HepG2 (cell line): Measurements from ENCODE around the gene SSC5D. TPM values are rescaled to one million over a fixed set of nuclear protein-coding genes. Genes with fewer than 3 reads are reported as not detected.

ENCODE experiments used
- ATAC-seq: fragments of 200-7000 bp; cut with Tn5 transposase; 3 replicates; pipeline ENCODE4 v1.9.1; 2020; ENCODE audit warnings: mild to moderate bottlenecking, moderate library complexity
- BruUV-seq: library from RNA; stranded (reverse); fragments of 400-500 nt; replicated peaks from 2 replicates; lab custom pipeline; 2021; lab: Mats Ljungman, UMichigan
- CTCF ChIA-PET: fragments of 300-600 bp; formaldehyde crosslinking; extraction: SDS; loops from one replicate; lab custom pipeline; 2021; ENCODE audit warnings: low total read pairs, inconsistent platforms, low intra/inter-chr PET ratio; lab: Yijun Ruan, JAX
- POLR2A ChIA-PET: fragments of 350-600 bp; sonication (Branson Sonifier 250); formaldehyde crosslinking; loops from one replicate; lab custom pipeline; 2020; ENCODE audit warnings: antibody characterized with exemption, inconsistent platforms; lab: Yijun Ruan, JAX
- DNase-seq: peaks from one replicate; pipeline ENCODE4 v3.0.0-alpha.2; 2015; ENCODE audit warnings: low spot score
- FAIRE-seq: peaks from 3 replicates; lab custom pipeline; 2011; peaks lifted over from hg19 to GRCh38; lab: Jason Lieb, UNC
- H2AFZ ChIP-seq: one replicate; pipeline ENCODE4 v1.6.1; 2011; ENCODE audit warnings: low read length, inconsistent platforms
- H3K27ac ChIP-seq: fragments of 300-600 bp; 3 replicates; pipeline ENCODE4 v1.8.0; 2011; ENCODE audit warnings: mixed run types, mild to moderate bottlenecking, mixed read lengths, low read length, inconsistent platforms; ENCODE audit not compliant: insufficient read depth; ENCODE audit errors: extremely low read length
- H3K27me3 ChIP-seq, 2 experiments: fragments of 200-600 bp in 1 of 2; 2 replicates in 1 of 2; 3 replicates in 1 of 2; pipeline versions ENCODE4 v1.6.0 to v1.8.0; 2011; ENCODE audit warnings: low read length in 2 of 2, mild to moderate bottlenecking in 2 of 2, moderate library complexity in 2 of 2, inconsistent platforms in 1 of 2; ENCODE audit not compliant: insufficient read depth in 2 of 2, control insufficient read depth in 1 of 2
- H3K36me3 ChIP-seq, 2 experiments: fragments of 200-600 bp in 1 of 2; replicated peaks in 1 of 2; 2 replicates in 1 of 2; 3 replicates in 1 of 2; pipeline versions ENCODE4 v1.5.1 to v1.8.0; 2011; ENCODE audit warnings: low read length in 2 of 2, inconsistent platforms in 1 of 2; ENCODE audit not compliant: insufficient read depth in 2 of 2, control insufficient read depth in 1 of 2
- H3K4me1 ChIP-seq: 2 replicates; pipeline ENCODE4 v1.5.1; 2012; ENCODE audit warnings: low read length, inconsistent platforms; ENCODE audit not compliant: insufficient read depth
- H3K4me2 ChIP-seq: 2 replicates; pipeline ENCODE4 v1.6.0; 2011; ENCODE audit warnings: low read depth, low read length, inconsistent platforms
- H3K4me3 ChIP-seq, 3 experiments: fragments of 200-600 bp in 1 of 3; sonication (generic), shearing (Covaris generic) in 1 of 3; replicated peaks in 1 of 3; 2 replicates each; pipeline ENCODE4 v1.5.1; 2011 to 2016; ENCODE audit warnings: low read length in 3 of 3, inconsistent platforms in 2 of 3, low read depth in 2 of 3, mild to moderate bottlenecking in 2 of 3, control low read depth in 1 of 3, mixed read lengths in 1 of 3; ENCODE audit not compliant: insufficient read depth in 1 of 3
- H3K79me2 ChIP-seq: one replicate; pipeline ENCODE4 v1.6.1; 2011; ENCODE audit warnings: low read length, inconsistent platforms; ENCODE audit not compliant: insufficient read depth
- H3K9ac ChIP-seq: 2 replicates; pipeline ENCODE4 v1.6.0; 2011; ENCODE audit warnings: mild to moderate bottlenecking, low read depth, low read length, inconsistent platforms; ENCODE audit not compliant: insufficient read depth
- H3K9me3 ChIP-seq: 2 replicates; pipeline ENCODE4 v1.5.1; 2012; ENCODE audit warnings: mild to moderate bottlenecking, low read length
- H4K20me1 ChIP-seq: 2 replicates; pipeline ENCODE4 v1.6.0; 2011; ENCODE audit warnings: inconsistent platforms, mild to moderate bottlenecking, low read length, moderate library complexity; ENCODE audit not compliant: insufficient read depth
- AFF4 ChIP-seq: sonication (generic); formaldehyde crosslinking; IDR thresholded peaks from 2 replicates; pipeline ENCODE4 v1.4.0; 2020; ENCODE audit warnings: missing genetic modification reagents
- BHLHE40 ChIP-seq: IDR thresholded peaks from 2 replicates; pipeline ENCODE4 v1.6.1; 2011; ENCODE audit warnings: low read length, improper control_type of control experiment
- HNF1A ChIP-seq, 2 experiments: sonication (generic) in 1 of 2; formaldehyde crosslinking in 1 of 2; IDR thresholded peaks; 2 replicates each; pipeline versions ENCODE4 v1.4.0 to v1.6.1; 2016 to 2020; ENCODE audit warnings: borderline replicate concordance in 1 of 2, low read depth in 1 of 2, mild to moderate bottlenecking in 1 of 2, missing genetic modification reagents in 1 of 2
- HNF4A ChIP-seq: sonication (generic); formaldehyde crosslinking; IDR thresholded peaks from 2 replicates; pipeline ENCODE4 v1.4.0; 2020; ENCODE audit warnings: missing genetic modification reagents
- NR2F1 ChIP-seq, 2 experiments: fragments of 450-650 bp in 1 of 2; formaldehyde crosslinking in 1 of 2; IDR thresholded peaks; 2 replicates each; pipeline versions ENCODE4 v1.5.0 to v1.6.1; 2016 to 2020; ENCODE audit warnings: mild to moderate bottlenecking in 1 of 2, missing compliant biosample characterization in 1 of 2, missing genetic modification reagents in 1 of 2, moderate library complexity in 1 of 2
- REL ChIP-seq: sonication (generic); formaldehyde crosslinking; conservative IDR thresholded peaks from 2 replicates; pipeline ENCODE4 v1.8.0; 2022; ENCODE audit warnings: mild to moderate bottlenecking, missing genetic modification reagents, moderate library complexity
- RFX5 ChIP-seq: IDR thresholded peaks from 2 replicates; pipeline ENCODE4 v1.6.1; 2011; ENCODE audit warnings: low read depth, low read length, improper control_type of control experiment
- SP5 ChIP-seq: IDR thresholded peaks from 2 replicates; pipeline ENCODE4 v1.6.1; 2016; ENCODE audit warnings: low read depth, borderline replicate concordance
- YY1 ChIP-seq: IDR thresholded peaks from 2 replicates; pipeline ENCODE4 v1.6.1; 2011; ENCODE audit warnings: low read length, low read depth, moderate library complexity, mild to moderate bottlenecking; ENCODE audit not compliant: insufficient read depth, insufficient replicate concordance
- ZNF160 ChIP-seq: sonication (generic); formaldehyde crosslinking; IDR thresholded peaks from 2 replicates; pipeline ENCODE4 v1.8.0; 2022; ENCODE audit warnings: mild to moderate bottlenecking, inconsistent platforms, missing genetic modification reagents
- ZNF878 ChIP-seq: sonication (generic); formaldehyde crosslinking; IDR thresholded peaks from 2 replicates; pipeline ENCODE4 v1.8.1; 2023; ENCODE audit warnings: mild to moderate bottlenecking, missing genetic modification reagents, moderate library complexity
- WGBS: methylation state at CpG from one replicate; pipeline ENCODE4 v1.1.6; 2017; ENCODE audit warnings: low lambda C conversion rate; 5-methylcytosine and 5-hydroxymethylcytosine counted together
- in situ Hi-C: cut with HindIII; loops from 2 replicates; pipeline ENCODE4 v1.10.0; 2017; ENCODE audit warnings: low pct_unique_long_range_greater_than_20kb; ENCODE audit not compliant: extremely low pct_ligation_motif_present
- intact Hi-C: fragments of 100-400 bp; cut with micrococcal nuclease; formaldehyde crosslinking; loops from one replicate; pipeline ENCODE4 v1.10.0; 2022; ENCODE audit not compliant: unreplicated experiment
- polyA plus RNA-seq, 8 experiments: library from polyadenylated mRNA; depleted of rRNA in 3 of 8; stranded (reverse) in 7 of 8; unstranded in 1 of 8; fragments of >200 nt; fragmentation: Illumina TruSeq in 4 of 8; extraction: Trizol in 4 of 8; gene quantifications; 2 replicates each; pipeline versions ENCODE4 v1.2.1 to v1.2.3, GENCODE V29; 2011 to 2016; ENCODE audit warnings: low read depth in 4 of 8, missing spikeins in 1 of 8, mixed read lengths in 1 of 8; ENCODE audit not compliant: insufficient read depth in 1 of 8
- total RNA-seq, 5 experiments: library from RNA; depleted of rRNA; stranded (reverse); fragments of >200 nt; fragmentation: Illumina TruSeq; extraction: Trizol; gene quantifications; 2 replicates each; pipeline ENCODE4 v1.2.3, GENCODE V29; 2016; ENCODE audit warnings: low read depth in 1 of 5
- TF ChIP-seq, protein P1 (sequence below): sonication (generic); formaldehyde crosslinking; IDR thresholded peaks from 2 replicates; pipeline ENCODE4 v1.5.0; 2020; ENCODE audit warnings: mild to moderate bottlenecking, missing genetic modification reagents

SSC5D gene
- total and polyA plus RNA-seq, 2 of the 13 experiments (the other 11 are each of a cell fraction or from before 2014, with no cell fraction given) = not detected

DNA sequence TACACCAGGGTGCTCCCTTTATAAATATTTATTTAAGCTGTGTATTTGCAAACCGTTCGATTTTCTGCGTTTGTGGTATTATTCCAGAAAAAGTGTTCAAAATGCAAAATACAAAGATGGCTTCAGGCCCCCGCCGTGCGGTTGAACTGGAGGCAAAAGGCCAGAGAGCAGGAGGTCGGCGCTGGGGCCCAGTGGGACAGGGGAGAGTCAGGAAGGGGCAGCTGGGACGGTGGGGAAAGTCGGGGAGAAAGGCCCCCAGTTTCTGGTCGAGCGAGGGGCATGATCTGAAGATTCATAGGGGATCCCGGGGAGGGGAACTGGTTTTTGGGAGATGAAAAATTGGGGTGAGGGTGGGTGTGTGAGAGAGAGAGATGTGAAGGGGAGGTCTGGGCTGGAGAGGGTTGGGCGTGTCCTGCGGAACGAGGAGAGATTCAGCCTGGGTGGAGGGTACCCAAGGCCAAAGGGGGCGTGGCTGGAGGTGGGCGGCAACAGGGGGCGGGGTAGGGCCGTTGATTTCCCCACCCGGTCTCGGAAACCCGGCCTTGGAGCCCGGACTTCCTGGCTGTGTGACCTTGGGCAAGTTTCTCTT is 27.5 kb upstream of the SSC5D start:
- no peaks in the 10 kb centered on the region for H3K27me3 ChIP-seq
- peak overlapping the region; percentile 86 for H3K4me2 ChIP-seq
- H3K36me3 ChIP-seq = peaks cover 1 to 8% of the 10 kb centered on the region in 2 experiments; a peak in 3 of 5 replicates
- H2AFZ ChIP-seq = no peak overlapping the region
- intact Hi-C loops = no loop called here
- in situ Hi-C loops = no loop called here
- H3K4me3 ChIP-seq = peak overlapping the region; percentile 60 to 78 (median 65)
- peak overlapping the region; percentile 93 for H3K27ac ChIP-seq
- DNase-seq = peak; percentile 84
- peaks cover 51% of the 10 kb centered on the region for H3K4me1 ChIP-seq
- peak; percentile 66 for ATAC-seq
- H4K20me1 ChIP-seq = no peaks in the 10 kb centered on the region; the same call in 1 of the 2 replicates
- FAIRE-seq = peak; percentile 75
- ChIA-PET POLR2A (interaction anchor here (1.3 to 2.6 kb wide), 5 partner anchors 15 to 254 kb away, joined by 3 to 10 read pairs (median 8); partner anchors contain the start of genes HSPBP1, PPP6R1 and ZNF628), CTCF (no interaction called here)
- BruUV-seq = no TSS peak
- peaks cover 20% of the 10 kb centered on the region for H3K79me2 ChIP-seq
- H3K9me3 ChIP-seq = no peaks in the 10 kb centered on the region
- H3K9ac ChIP-seq = peak overlapping the region; percentile 78
- WGBS = under 1% methylated on average over 18 of the region's 24 CpGs
- TF ChIP-seq NR2F1 (CRISPR knock-in tag; IDR thresholded peaks at IDR 0.05) (peak; percentile 10 to 13; a peak in 1 of 4 replicates), SP5 (CRISPR knock-in tag) (peak; percentile 85), YY1 (peak; percentile 79), HNF4A (CRISPR knock-in tag) (peak; percentile 19; the same call in 1 of the 2 replicates), REL (CRISPR knock-in tag) (no peak), RFX5 (no peak), BHLHE40 (no peak), ZNF160 (CRISPR knock-in tag) (no peak), HNF1A (IDR thresholded peaks at IDR 0.05; ENCODE audit: low read depth) (0 out of 2 replicates have a peak, but pooled peaks have one; percentile 13), HNF1A (CRISPR knock-in tag; IDR thresholded peaks at IDR 0.05; ENCODE audit: borderline replicate concordance) (no peak), ZNF878 (CRISPR knock-in tag) (0 out of 2 replicates have a peak, but pooled peaks have one; percentile 78), AFF4 (CRISPR knock-in tag) (no peak)
- TF ChIP-seq, protein P1, sequence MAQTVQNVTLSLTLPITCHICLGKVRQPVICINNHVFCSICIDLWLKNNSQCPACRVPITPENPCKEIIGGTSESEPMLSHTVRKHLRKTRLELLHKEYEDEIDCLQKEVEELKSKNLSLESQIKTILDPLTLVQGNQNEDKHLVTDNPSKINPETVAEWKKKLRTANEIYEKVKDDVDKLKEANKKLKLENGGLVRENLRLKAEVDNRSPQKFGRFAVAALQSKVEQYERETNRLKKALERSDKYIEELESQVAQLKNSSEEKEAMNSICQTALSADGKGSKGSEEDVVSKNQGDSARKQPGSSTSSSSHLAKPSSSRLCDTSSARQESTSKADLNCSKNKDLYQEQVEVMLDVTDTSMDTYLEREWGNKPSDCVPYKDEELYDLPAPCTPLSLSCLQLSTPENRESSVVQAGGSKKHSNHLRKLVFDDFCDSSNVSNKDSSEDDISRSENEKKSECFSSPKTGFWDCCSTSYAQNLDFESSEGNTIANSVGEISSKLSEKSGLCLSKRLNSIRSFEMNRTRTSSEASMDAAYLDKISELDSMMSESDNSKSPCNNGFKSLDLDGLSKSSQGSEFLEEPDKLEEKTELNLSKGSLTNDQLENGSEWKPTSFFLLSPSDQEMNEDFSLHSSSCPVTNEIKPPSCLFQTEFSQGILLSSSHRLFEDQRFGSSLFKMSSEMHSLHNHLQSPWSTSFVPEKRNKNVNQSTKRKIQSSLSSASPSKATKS (CRISPR knock-in tag) = peak; percentile 21; the same call in 1 of the 2 replicates
